Measurements from ENCODE around the gene GLCCI1.

GLCCI1 gene

DNA sequence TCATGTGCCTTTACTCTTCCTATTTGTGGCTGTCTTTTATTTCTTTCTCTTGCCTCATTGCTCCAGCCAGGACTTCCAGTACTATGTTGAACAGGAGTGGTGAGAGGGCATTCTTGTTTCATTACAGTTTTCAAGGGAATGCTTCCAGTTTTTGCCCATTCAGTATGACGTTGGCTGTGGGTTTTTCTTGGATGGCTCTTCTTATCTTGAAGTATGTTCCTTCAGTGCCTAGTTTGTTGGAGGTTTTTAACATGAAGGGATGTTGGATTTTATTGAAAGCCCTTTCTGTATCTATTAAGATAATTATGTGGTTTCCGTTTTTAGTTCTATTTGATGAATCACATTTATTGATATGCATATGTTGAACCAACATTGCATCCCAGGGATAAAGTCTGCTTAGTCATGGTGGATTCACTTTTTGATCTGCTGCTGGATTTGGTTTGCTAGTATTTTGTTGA is 96.8 kb downstream of the GLCCI1 start:
- no peak overlapping the region for H3K4me2 ChIP-seq (ENCODE audit: low read depth, low read length, poor library complexity, severe bottlenecking)
- H3K27ac ChIP-seq (ENCODE audit: low read depth, low read length) = no peak overlapping the region
- H3K4me3 ChIP-seq (ENCODE audit: insufficient read depth, low read length, poor library complexity, severe bottlenecking) = no peak overlapping the region
- TF ChIP-seq CTCF (IDR thresholded peaks at IDR 0.05; ENCODE audit: insufficient read depth, low read length, poor library complexity, severe bottlenecking) (no peak), EZH2phosphoT487 (conservative IDR thresholded peaks at IDR 0.05; ENCODE audit: low read length) (no peak)
- no peaks in the 10 kb centered on the region for H3K36me3 ChIP-seq (ENCODE audit: low read length)
- H3K9ac ChIP-seq (ENCODE audit: low read length) = no peak overlapping the region
- H3K9me2 ChIP-seq (replicated peaks; ENCODE audit: insufficient read depth, low read length) = no peaks in the 10 kb centered on the region
- H3F3A ChIP-seq (ENCODE audit: insufficient read depth) = no peaks in the 10 kb centered on the region
- no peaks in the 10 kb centered on the region for H3K79me2 ChIP-seq (ENCODE audit: insufficient read depth, low read length)
- H4K20me1 ChIP-seq (ENCODE audit: low read depth, low read length) = no peaks in the 10 kb centered on the region
- H3K27me3 ChIP-seq (ENCODE audit: low read length) = no peaks in the 10 kb centered on the region
- no peak overlapping the region for H2AFZ ChIP-seq (ENCODE audit: low read depth, low read length, severe bottlenecking)
- H3K9me3 ChIP-seq (ENCODE audit: insufficient read depth, low read length) = no peaks in the 10 kb centered on the region

GRCh38 chr7:8068892-8069686 is 100.5 kb downstream of the GLCCI1 start:
- Histone ChIP-seq H3K36me3 (ENCODE audit: low read length) (no peaks in the 10 kb centered on the region), H3K9me3 (ENCODE audit: insufficient read depth, low read length) (no peaks in the 10 kb centered on the region), H3K27ac (ENCODE audit: low read depth, low read length) (no peak overlapping the region), H3K4me2 (ENCODE audit: low read depth, low read length, poor library complexity, severe bottlenecking) (no peak overlapping the region), H3K79me2 (ENCODE audit: insufficient read depth, low read length) (no peaks in the 10 kb centered on the region), H3K4me3 (ENCODE audit: insufficient read depth, low read length, poor library complexity, severe bottlenecking) (no peak overlapping the region), H3K9ac (ENCODE audit: low read length) (no peak overlapping the region), H3F3A (ENCODE audit: insufficient read depth) (no peaks in the 10 kb centered on the region), H3K27me3 (ENCODE audit: low read length) (no peaks in the 10 kb centered on the region), H3K9me2 (replicated peaks; ENCODE audit: insufficient read depth, low read length) (no peaks in the 10 kb centered on the region), H4K20me1 (ENCODE audit: low read depth, low read length) (no peaks in the 10 kb centered on the region), H2AFZ (ENCODE audit: low read depth, low read length, severe bottlenecking) (no peak overlapping the region)
- TF ChIP-seq EZH2phosphoT487 (conservative IDR thresholded peaks at IDR 0.05; ENCODE audit: low read length) (no peak), CTCF (IDR thresholded peaks at IDR 0.05; ENCODE audit: insufficient read depth, low read length, poor library complexity, severe bottlenecking) (no peak)

DNA sequence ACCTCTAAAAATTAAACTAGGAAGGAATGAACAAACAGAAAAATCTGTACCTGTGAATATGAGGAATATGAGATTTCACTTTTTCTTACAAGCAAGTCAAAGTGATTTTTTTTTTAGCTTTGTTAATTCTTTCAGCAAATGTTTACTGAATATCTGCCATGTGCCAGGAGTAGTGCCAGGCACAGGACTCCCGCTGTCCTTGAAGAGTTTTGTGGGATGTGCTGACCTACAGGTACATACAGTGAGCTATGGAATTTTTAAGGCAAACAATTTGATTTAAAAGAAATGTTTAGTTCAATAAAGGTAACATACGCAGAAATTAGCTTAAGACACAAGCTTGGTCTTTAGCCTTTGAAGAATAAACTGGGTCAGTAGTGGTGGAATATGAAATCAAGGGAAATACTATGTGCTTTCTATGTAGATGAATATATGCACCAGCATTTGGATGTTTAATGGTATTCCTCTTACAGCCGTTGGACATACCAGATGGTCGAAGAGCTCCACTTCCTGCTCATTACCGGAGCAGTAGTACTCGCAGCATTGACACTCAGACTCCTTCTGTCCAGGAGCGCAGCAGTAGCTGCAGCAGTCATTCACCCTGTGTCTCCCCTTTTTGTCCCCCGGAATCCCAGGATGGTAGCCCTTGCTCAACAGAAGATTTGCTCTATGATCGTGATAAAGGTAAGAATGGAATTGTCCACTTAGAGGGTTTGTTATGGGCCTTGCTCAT is 102.0 kb downstream of the GLCCI1 start:
- H2AFZ ChIP-seq (ENCODE audit: low read depth, low read length, severe bottlenecking) = no peak overlapping the region
- no peak overlapping the region for H3K4me2 ChIP-seq (ENCODE audit: low read depth, low read length, poor library complexity, severe bottlenecking)
- no peaks in the 10 kb centered on the region for H4K20me1 ChIP-seq (ENCODE audit: low read depth, low read length)
- H3K27ac ChIP-seq (ENCODE audit: low read depth, low read length) = no peak overlapping the region
- H3K4me3 ChIP-seq (ENCODE audit: insufficient read depth, low read length, poor library complexity, severe bottlenecking) = no peak overlapping the region
- H3K9me2 ChIP-seq (replicated peaks; ENCODE audit: insufficient read depth, low read length) = no peaks in the 10 kb centered on the region
- no peak overlapping the region for H3K9ac ChIP-seq (ENCODE audit: low read length)
- no peaks in the 10 kb centered on the region for H3K79me2 ChIP-seq (ENCODE audit: insufficient read depth, low read length)
- TF ChIP-seq CTCF (IDR thresholded peaks at IDR 0.05; ENCODE audit: insufficient read depth, low read length, poor library complexity, severe bottlenecking) (no peak), EZH2phosphoT487 (conservative IDR thresholded peaks at IDR 0.05; ENCODE audit: low read length) (no peak)
- no peaks in the 10 kb centered on the region for H3K27me3 ChIP-seq (ENCODE audit: low read length)
- no peaks in the 10 kb centered on the region for H3F3A ChIP-seq (ENCODE audit: insufficient read depth)
- no peaks in the 10 kb centered on the region for H3K9me3 ChIP-seq (ENCODE audit: insufficient read depth, low read length)
- no peaks in the 10 kb centered on the region for H3K36me3 ChIP-seq (ENCODE audit: low read length)
